Astrocyte (in vitro differentiated cells and primary cell): ENCODE data around the gene CRHR1. TPM values are rescaled to one million over a fixed set of nuclear protein-coding genes. Genes with fewer than 3 reads are reported as not detected.
A peak's percentile ranks its signal among the peaks of the same experiment; 100 is the strongest.

Source experiments
- DNase-seq: peaks from one replicate; pipeline ENCODE4 v3.0.0-alpha.2; 2010; ENCODE audit warnings: low read depth
- FAIRE-seq: peaks from 2 replicates; lab custom pipeline; 2011; peaks lifted over from hg19 to GRCh38; lab: Jason Lieb, UNC
- H2AFZ ChIP-seq: 2 replicates; pipeline ENCODE4 v1.6.0; 2012; ENCODE audit warnings: low read depth, low read length, inconsistent platforms
- H3K27ac ChIP-seq: 2 replicates; pipeline ENCODE4 v1.5.1; 2011; ENCODE audit warnings: low read depth, low read length, inconsistent platforms
- H3K27me3 ChIP-seq: 2 replicates; pipeline ENCODE4 v1.6.0; 2011; ENCODE audit warnings: low read length, inconsistent platforms; ENCODE audit not compliant: insufficient read depth
- H3K36me3 ChIP-seq: 2 replicates; pipeline ENCODE4 v1.5.1; 2011; ENCODE audit warnings: low read length, inconsistent platforms; ENCODE audit not compliant: insufficient read depth
- H3K4me1 ChIP-seq: 2 replicates; pipeline ENCODE4 v1.5.1; 2011; ENCODE audit warnings: low read length, inconsistent platforms; ENCODE audit not compliant: insufficient read depth
- H3K4me2 ChIP-seq: 2 replicates; pipeline ENCODE4 v1.6.0; 2012; ENCODE audit warnings: low read length, inconsistent platforms
- H3K4me3 ChIP-seq: 2 replicates; pipeline ENCODE4 v1.5.1; 2011; ENCODE audit warnings: low read depth, mild to moderate bottlenecking, low read length, inconsistent platforms; ENCODE audit not compliant: insufficient read depth
- H3K79me2 ChIP-seq: 2 replicates; pipeline ENCODE4 v1.6.0; 2012; ENCODE audit warnings: mild to moderate bottlenecking, low read length, inconsistent platforms; ENCODE audit not compliant: insufficient read depth
- H3K9ac ChIP-seq: 2 replicates; pipeline ENCODE4 v1.6.0; 2012; ENCODE audit warnings: mild to moderate bottlenecking, low read length, inconsistent platforms
- H3K9me3 ChIP-seq: 2 replicates; pipeline ENCODE4 v1.5.1; 2012; ENCODE audit warnings: low read depth, mild to moderate bottlenecking, low read length, inconsistent platforms; ENCODE audit not compliant: insufficient read depth
- H4K20me1 ChIP-seq: 2 replicates; pipeline ENCODE4 v1.6.0; 2012; ENCODE audit warnings: low read length, inconsistent platforms; ENCODE audit not compliant: insufficient read depth
- H3K27ac Mint-ChIP-seq: one replicate; pipeline ENCODE4 v1.8.0; 2021; ENCODE audit warnings: mild to moderate bottlenecking, mixed read lengths; ENCODE audit not compliant: unreplicated experiment
- H3K27me3 Mint-ChIP-seq: one replicate; pipeline ENCODE4 v1.8.0; 2021; ENCODE audit warnings: low read depth, mixed read lengths; ENCODE audit not compliant: unreplicated experiment
- H3K36me3 Mint-ChIP-seq: one replicate; pipeline ENCODE4 v1.8.0; 2021; ENCODE audit warnings: low read depth, mixed read lengths; ENCODE audit not compliant: unreplicated experiment
- H3K4me1 Mint-ChIP-seq: one replicate; pipeline ENCODE4 v1.8.0; 2021; ENCODE audit warnings: low read depth, mixed read lengths; ENCODE audit not compliant: unreplicated experiment
- H3K4me3 Mint-ChIP-seq: one replicate; pipeline ENCODE4 v1.8.0; 2021; ENCODE audit warnings: mild to moderate bottlenecking, moderate library complexity, mixed read lengths; ENCODE audit not compliant: unreplicated experiment
- H3K9me3 Mint-ChIP-seq: one replicate; pipeline ENCODE4 v1.8.0; 2021; ENCODE audit warnings: mild to moderate bottlenecking, mixed read lengths; ENCODE audit not compliant: unreplicated experiment
- CTCF ChIP-seq: IDR thresholded peaks from 2 replicates; pipeline ENCODE4 v1.5.1; 2011; ENCODE audit warnings: low read depth, mild to moderate bottlenecking, inconsistent platforms, low read length, moderate library complexity; ENCODE audit not compliant: insufficient read depth
- EZH2 ChIP-seq: IDR thresholded peaks from 2 replicates; pipeline ENCODE4 v1.6.1; 2012; ENCODE audit warnings: mild to moderate bottlenecking, low read length, inconsistent platforms; ENCODE audit not compliant: insufficient read depth
- total RNA-seq: library from RNA; stranded (reverse); gene quantifications from 2 replicates; pipeline ENCODE4 v1.2.1, GENCODE V29; 2021

CRHR1 gene
- total RNA-seq, 1 donor from 2014 or later, result 0.20 TPM

GRCh38 chr17:45782889-45783592 is 1.1 kb upstream of the CRHR1 start:
- TF ChIP-seq EZH2 (no peak), CTCF (no peak)
- H3K27me3 Mint-ChIP-seq, result peaks cover 63% of the 10 kb centered on the region
- no peak for FAIRE-seq
- no peak overlapping the region for H3K9ac ChIP-seq
- no peaks in the 10 kb centered on the region for H3K9me3 ChIP-seq
- H3K36me3 Mint-ChIP-seq, result no peaks in the 10 kb centered on the region
- H3K79me2 ChIP-seq, result no peaks in the 10 kb centered on the region
- no peaks in the 10 kb centered on the region for H3K9me3 Mint-ChIP-seq
- no peak for DNase-seq
- H3K27ac ChIP-seq, result no peak overlapping the region
- H3K4me1 ChIP-seq, result peaks cover 9% of the 10 kb centered on the region
- H3K27ac Mint-ChIP-seq, result no peak overlapping the region
- H3K4me2 ChIP-seq, result peak overlapping the region; percentile 76
- H2AFZ ChIP-seq, result no peak overlapping the region
- H3K4me1 Mint-ChIP-seq, result peaks cover 3% of the 10 kb centered on the region
- peak overlapping the region; percentile 76 for H3K4me3 Mint-ChIP-seq
- no peak overlapping the region for H3K4me3 ChIP-seq
- H3K36me3 ChIP-seq, result no peaks in the 10 kb centered on the region
- no peaks in the 10 kb centered on the region for H4K20me1 ChIP-seq
- peaks cover 59% of the 10 kb centered on the region for H3K27me3 ChIP-seq

GRCh38 chr17:45783593-45784292 is 377 bp upstream of the CRHR1 start:
- peak overlapping the region; percentile 76 for H3K4me2 ChIP-seq
- peaks cover 62% of the 10 kb centered on the region for H3K27me3 ChIP-seq
- H3K9me3 Mint-ChIP-seq, result no peaks in the 10 kb centered on the region
- no peaks in the 10 kb centered on the region for H4K20me1 ChIP-seq
- H3K4me1 ChIP-seq, result peaks cover 9% of the 10 kb centered on the region
- H3K9ac ChIP-seq, result no peak overlapping the region
- peaks cover 3% of the 10 kb centered on the region for H3K4me1 Mint-ChIP-seq
- DNase-seq (no peak), FAIRE-seq (no peak)
- TF ChIP-seq CTCF, result no peak
- peak; percentile 97 for TF ChIP-seq EZH2
- peak overlapping the region; percentile 76 for H3K4me3 Mint-ChIP-seq
- H3K27ac Mint-ChIP-seq, result no peak overlapping the region
- H3K4me3 ChIP-seq, result no peak overlapping the region
- H2AFZ ChIP-seq, result no peak overlapping the region
- no peaks in the 10 kb centered on the region for H3K36me3 ChIP-seq
- H3K36me3 Mint-ChIP-seq, result no peaks in the 10 kb centered on the region
- no peaks in the 10 kb centered on the region for H3K9me3 ChIP-seq
- H3K79me2 ChIP-seq, result no peaks in the 10 kb centered on the region
- peaks cover 70% of the 10 kb centered on the region for H3K27me3 Mint-ChIP-seq
- no peak overlapping the region for H3K27ac ChIP-seq
